Adrenal gland (tissue), 12 donors: ENCODE results near the gene IRX2. TPM values are rescaled to one million over a fixed set of nuclear protein-coding genes. Genes with fewer than 3 reads are reported as not detected.

ENCODE experiments used
- DNase-seq, 7 donors: peaks; one replicate each; pipeline ENCODE4 v3.0.0-alpha.2; 2019 to 2020
- H3K27ac ChIP-seq, 5 donors: fragments of 200-600 bp; sonication (generic) in 4 of 5; 1 replicate in 3 of 5; 2 replicates in 2 of 5; pipeline versions ENCODE4 v1.5.1 to v1.8.0; 2016 to 2020; ENCODE audit warnings: mild to moderate bottlenecking in 1 of 5
- H3K27me3 ChIP-seq: fragments of 200-600 bp; 2 replicates; pipeline ENCODE4 v1.8.0; 2021
- H3K36me3 ChIP-seq, 2 donors: fragments of 200-600 bp; replicated peaks in 1 of 2; 1 replicate in 1 of 2; 2 replicates in 1 of 2; pipeline versions ENCODE4 v1.5.1 to v1.8.0; 2018 to 2022
- H3K4me1 ChIP-seq, 2 donors: fragments of 200-600 bp; replicated peaks in 1 of 2; 1 replicate in 1 of 2; 2 replicates in 1 of 2; pipeline versions ENCODE4 v1.5.1 to v1.8.0; 2018 to 2021
- H3K4me3 ChIP-seq, 4 donors: fragments of 200-600 bp; sonication (generic) in 3 of 4; one replicate each; pipeline ENCODE4 v1.5.1; 2016 to 2018
- H3K9me3 ChIP-seq, 3 donors: fragments of 200-600 bp; sonication (generic) in 1 of 3; replicated peaks in 1 of 3; 1 replicate in 2 of 3; 2 replicates in 1 of 3; pipeline versions ENCODE4 v1.5.1 to v1.8.0; 2016 to 2021
- POLR2A ChIP-seq, 2 donors: fragments of 450-650 bp; IDR thresholded peaks; one replicate each; pipeline ENCODE4 v1.6.1; 2017; ENCODE audit warnings: antibody characterized with exemption in 2 of 2, mild to moderate bottlenecking in 2 of 2, moderate library complexity in 1 of 2
- WGBS, 4 donors: extraction: QIAGEN DNeasy Blood & Tissue Kit in 2 of 4; methylation state at CpG; one replicate each; pipeline versions ENCODE4 v1.1.5 to v1.1.7; 2013 to 2017; 5-methylcytosine and 5-hydroxymethylcytosine counted together
- intact Hi-C, 2 donors: fragments of 100-400 bp; cut with DNase I; formaldehyde crosslinking; loops; one replicate each; pipeline versions ENCODE4 v1.14.1 to v1.15.0; 2022 to 2023
- polyA plus RNA-seq, 3 donors: library from polyadenylated mRNA; stranded (reverse); fragments of 200-250 nt in 2 of 3; fragments of 350-450 nt in 1 of 3; fragmentation: Illumina TruSeq in 1 of 3; extraction: RNeasy Lipid Tissue Mini Kit (QIAGEN cat#74804) in 1 of 3; gene quantifications; one replicate each; pipeline ENCODE4 v1.2.3, GENCODE V29; 2013 to 2014
- total RNA-seq, 9 donors: library from RNA; depleted of rRNA in 4 of 9; stranded (reverse); fragments of >200 nt in 4 of 9; fragments of 120-200 nt in 1 of 9; fragmentation: NEBNext Ultra II Directional in 1 of 9; extraction: Animal tissue kit (Norgen Biotek cat#: 25700) in 1 of 9; gene quantifications; one replicate each; pipeline versions ENCODE4 v1.1.0 to v1.2.4, GENCODE V29; 2013 to 2023
- TF ChIP-seq, protein P1 (sequence below), 6 experiments: fragments of 450-650 bp in 4 of 6; fragments of 200-600 bp in 2 of 6; sonication (generic) in 1 of 6; IDR thresholded peaks; 1 replicate in 5 of 6; 2 replicates in 1 of 6; pipeline versions ENCODE4 v1.5.1 to v1.8.0; 2016 to 2021; ENCODE audit warnings: antibody characterized with exemption in 6 of 6, mild to moderate bottlenecking in 2 of 6, moderate library complexity in 1 of 6
- donor health status: healthy with polysubstance abuse.
- donor health status: Bipolar disorder and iron deficiency.
- donor health status: DM: yes; HTN: yes; CAD: no.
- donor health status: DM: no; HTN: no; CAD: no.
- donor health status: DM: no; HTN: no; CAD: no.
- donor health status: DM: yes; HTN: yes; CAD: no.

Gene IRX2
- total and polyA plus RNA-seq, 12 donors: 0.08 to 0.40 (median 0.15) TPM; not detected in 4

- H3K27ac ChIP-seq: no peak overlapping the region
- WGBS, 4 donors: 83 to 87% (median 83%) methylated on average over 4 to 10 of the region's 10 CpGs
- no peaks in the 10 kb centered on the region for H3K27me3 ChIP-seq
- H3K9me3 ChIP-seq: no peaks in the 10 kb centered on the region
- intact Hi-C loops: no loop called here
- H3K4me1 ChIP-seq: no peaks in the 10 kb centered on the region
- H3K36me3 ChIP-seq: no peaks in the 10 kb centered on the region
- no peak for DNase-seq
- TF ChIP-seq POLR2A (IDR thresholded peaks at IDR 0.05): no peak
- TF ChIP-seq, protein P1, sequence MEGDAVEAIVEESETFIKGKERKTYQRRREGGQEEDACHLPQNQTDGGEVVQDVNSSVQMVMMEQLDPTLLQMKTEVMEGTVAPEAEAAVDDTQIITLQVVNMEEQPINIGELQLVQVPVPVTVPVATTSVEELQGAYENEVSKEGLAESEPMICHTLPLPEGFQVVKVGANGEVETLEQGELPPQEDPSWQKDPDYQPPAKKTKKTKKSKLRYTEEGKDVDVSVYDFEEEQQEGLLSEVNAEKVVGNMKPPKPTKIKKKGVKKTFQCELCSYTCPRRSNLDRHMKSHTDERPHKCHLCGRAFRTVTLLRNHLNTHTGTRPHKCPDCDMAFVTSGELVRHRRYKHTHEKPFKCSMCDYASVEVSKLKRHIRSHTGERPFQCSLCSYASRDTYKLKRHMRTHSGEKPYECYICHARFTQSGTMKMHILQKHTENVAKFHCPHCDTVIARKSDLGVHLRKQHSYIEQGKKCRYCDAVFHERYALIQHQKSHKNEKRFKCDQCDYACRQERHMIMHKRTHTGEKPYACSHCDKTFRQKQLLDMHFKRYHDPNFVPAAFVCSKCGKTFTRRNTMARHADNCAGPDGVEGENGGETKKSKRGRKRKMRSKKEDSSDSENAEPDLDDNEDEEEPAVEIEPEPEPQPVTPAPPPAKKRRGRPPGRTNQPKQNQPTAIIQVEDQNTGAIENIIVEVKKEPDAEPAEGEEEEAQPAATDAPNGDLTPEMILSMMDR (IDR thresholded peaks at IDR 0.05): no peak
- H3K4me3 ChIP-seq: no peak overlapping the region
Observed at GRCh38 chr5:2708751-2709150, 42.7 kb downstream of the IRX2 start.

- no peaks in the 10 kb centered on the region for H3K27me3 ChIP-seq
- no peaks in the 10 kb centered on the region for H3K36me3 ChIP-seq
- no peak overlapping the region for H3K4me3 ChIP-seq
- 80 to 90% (median 87%) methylated on average over 13 to 15 of the region's 15 CpGs for WGBS, 4 donors
- intact Hi-C loops: no loop called here
- no peak overlapping the region for H3K27ac ChIP-seq
- no peak for DNase-seq
- no peak for TF ChIP-seq POLR2A (IDR thresholded peaks at IDR 0.05)
- TF ChIP-seq, protein P1 (IDR thresholded peaks at IDR 0.05): no peak
- no peaks in the 10 kb centered on the region for H3K4me1 ChIP-seq
- no peaks in the 10 kb centered on the region for H3K9me3 ChIP-seq
Observed at GRCh38 chr5:2708132-2708531, 43.3 kb downstream of the IRX2 start.

DNA sequence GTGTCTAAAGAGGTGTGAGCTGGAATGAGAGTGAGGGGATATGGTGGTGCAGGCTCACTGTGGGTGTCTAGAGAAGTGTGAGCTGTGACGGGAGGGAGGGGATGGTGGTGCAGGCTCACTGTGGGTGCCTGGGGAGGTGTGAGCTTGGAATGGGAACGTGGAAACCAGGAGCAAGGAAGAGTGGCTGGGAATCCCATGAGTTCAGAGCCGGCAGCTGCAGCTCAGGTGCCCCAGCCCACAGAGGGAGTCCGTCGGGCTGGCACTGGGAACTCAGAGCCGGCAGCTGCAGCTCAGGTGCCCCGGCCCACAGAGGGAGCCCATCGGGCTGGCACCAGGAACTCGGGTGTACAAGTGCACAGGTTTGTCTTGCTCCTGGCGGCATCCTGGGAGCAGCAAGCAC, 45.6 kb downstream of the IRX2 start:
- Histone ChIP-seq H3K4me3 (no peak overlapping the region), H3K27me3 (no peaks in the 10 kb centered on the region), H3K9me3 (no peaks in the 10 kb centered on the region), H3K4me1 (no peaks in the 10 kb centered on the region), H3K27ac (no peak overlapping the region), H3K36me3 (no peaks in the 10 kb centered on the region)
- no peak for TF ChIP-seq POLR2A (IDR thresholded peaks at IDR 0.05)
- TF ChIP-seq, protein P1 (IDR thresholded peaks at IDR 0.05): no peak
- intact Hi-C loops: no loop called here
- WGBS, 4 donors: 66 to 85% (median 78%) methylated on average over 8 to 10 of the region's 10 CpGs
- no peak for DNase-seq

DNA sequence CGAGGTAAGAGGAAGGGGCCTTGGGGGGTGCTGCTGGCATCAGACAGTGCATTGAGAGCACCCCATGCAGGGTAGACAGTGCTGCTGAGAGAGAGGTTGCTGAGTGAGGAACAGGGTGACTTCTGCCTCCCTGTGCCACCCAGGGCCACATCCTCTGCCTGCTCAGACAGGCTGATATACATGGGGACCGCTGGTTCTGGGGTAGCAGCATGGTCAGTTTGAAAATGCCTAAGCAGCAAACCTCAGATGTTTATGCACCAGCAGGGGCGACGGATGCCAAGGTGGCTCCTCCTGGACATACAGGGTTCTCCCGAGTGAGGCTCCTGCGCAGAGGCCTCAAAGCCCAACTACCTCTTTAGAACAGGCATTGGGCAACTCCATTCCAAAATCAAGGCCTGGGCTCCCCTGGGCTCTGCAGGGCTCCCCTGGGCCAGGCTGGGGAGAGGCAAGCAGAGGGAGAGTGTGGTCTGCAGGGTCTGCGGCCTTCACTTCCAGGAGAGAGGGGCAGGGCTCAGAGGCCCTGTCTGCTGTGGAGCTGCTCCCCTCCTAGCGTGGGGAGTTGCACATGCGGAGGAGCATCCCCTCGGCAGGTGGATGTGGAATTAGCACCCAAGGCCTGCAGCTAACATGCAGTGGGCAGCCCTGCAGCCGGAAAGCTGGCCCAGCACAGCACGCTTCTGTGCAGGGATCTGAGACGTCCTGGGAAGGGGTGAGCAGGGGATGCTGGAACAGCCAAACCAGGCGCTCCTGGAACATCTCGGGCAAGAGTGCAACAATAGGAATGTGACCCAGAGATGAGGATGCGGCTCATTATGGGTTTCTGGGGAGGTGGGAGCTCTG, 46.5 kb downstream of the IRX2 start:
- TF ChIP-seq, protein P1 (IDR thresholded peaks at IDR 0.05): no peak
- no peak for TF ChIP-seq POLR2A (IDR thresholded peaks at IDR 0.05)
- Histone ChIP-seq H3K27ac (no peak overlapping the region), H3K4me3 (no peak overlapping the region), H3K4me1 (no peaks in the 10 kb centered on the region), H3K27me3 (no peaks in the 10 kb centered on the region), H3K36me3 (no peaks in the 10 kb centered on the region), H3K9me3 (no peaks in the 10 kb centered on the region)
- DNase-seq: no peak
- intact Hi-C loops: no loop called here
- WGBS, 4 donors: 79 to 86% (median 84%) methylated on average over 7 to 16 of the region's 16 CpGs
